ENCODE results near the gene CILP. TPM values are rescaled to one million over a fixed set of nuclear protein-coding genes. Genes with fewer than 3 reads are reported as not detected.

CILP gene
- total RNA-seq, 1 experiment from 2014 or later: 0.04 TPM

GRCh38 chr15:65258375-65259262, 47.3 kb upstream of the CILP start:
- Histone ChIP-seq H2AK5ac (ENCODE audit: insufficient read length, low read length) (no peak overlapping the region), H3K27ac (ENCODE audit: insufficient read length, low read depth, low read length) (no peak overlapping the region), H3K23ac (ENCODE audit: insufficient read length, low read depth, low read length) (no peak overlapping the region), H3K9ac (ENCODE audit: extremely low read depth, insufficient read length, low read length) (no peak overlapping the region), H2BK120ac (ENCODE audit: low read depth, low read length, poor library complexity, severe bottlenecking) (no peak overlapping the region), H3K9me3 (ENCODE audit: control insufficient read depth, low read depth, low read length) (no peaks in the 10 kb centered on the region), H3K4me2 (ENCODE audit: insufficient read depth, insufficient read length, low read length) (no peak overlapping the region), H3K79me2 (ENCODE audit: insufficient read depth, low read length) (no peaks in the 10 kb centered on the region), H2BK12ac (ENCODE audit: insufficient read length, low read depth, low read length) (no peak overlapping the region), H3K79me1 (ENCODE audit: insufficient read depth, low read depth, low read length, poor library complexity, severe bottlenecking) (no peaks in the 10 kb centered on the region), H3T11ph (ENCODE audit: low read length) (no peak overlapping the region), H2AFZ (ENCODE audit: low read length) (no peak overlapping the region), H2BK20ac (ENCODE audit: low read depth, low read length, poor library complexity, severe bottlenecking) (no peak overlapping the region), H3K14ac (ENCODE audit: insufficient read depth, low read length) (no peak overlapping the region), H2BK15ac (ENCODE audit: low read depth, low read length) (no peak overlapping the region), H3K4ac (ENCODE audit: low read depth, low read length) (no peak overlapping the region), H4K8ac (replicated peaks; ENCODE audit: insufficient read length, low read depth, low read length) (no peak overlapping the region), H3K4me1 (ENCODE audit: insufficient read depth, low read length) (no peaks in the 10 kb centered on the region), H4K91ac (ENCODE audit: insufficient read length, low read depth, low read length) (no peak overlapping the region), H3K18ac (ENCODE audit: insufficient read length, low read depth, low read length) (no peak overlapping the region), H3K27me3 (ENCODE audit: insufficient read depth, low read length) (no peaks in the 10 kb centered on the region), H3K56ac (ENCODE audit: insufficient read length, low read depth, low read length) (no peak overlapping the region), H2BK5ac (ENCODE audit: insufficient read length, low read length) (no peak overlapping the region), H4K5ac (ENCODE audit: insufficient read length, low read depth, low read length) (no peak overlapping the region), H4K20me1 (ENCODE audit: control insufficient read depth, insufficient read depth, insufficient read length) (no peaks in the 10 kb centered on the region), H3K23me2 (ENCODE audit: insufficient read length, low read depth, low read length, poor library complexity, severe bottlenecking) (no peaks in the 10 kb centered on the region)
- H3K4me1 Mint-ChIP-seq: peaks cover 14% of the 10 kb centered on the region in 2 experiments
- WGBS (ENCODE audit: extremely low coverage, insufficient read length, low lambda C conversion rate): no CpG with 5 or more reads among the region's 5 CpGs
- H3K9me3 Mint-ChIP-seq: no peaks in the 10 kb centered on the region
- H3K27ac Mint-ChIP-seq: no peak overlapping the region
- TF ChIP-seq CTCF (conservative IDR thresholded peaks at IDR 0.05): no peak
- H3K27me3 Mint-ChIP-seq (ENCODE audit: low read depth): no peaks in the 10 kb centered on the region
- DNase-seq: no peak
- H3K36me3 Mint-ChIP-seq (ENCODE audit: insufficient read depth in 1 of 3, low read depth in 3 of 3): peaks cover 0 to 22% (median 18%) of the 10 kb centered on the region in 3 experiments; a peak in 5 of 7 replicates
- H3K4me3 Mint-ChIP-seq: no peak overlapping the region

All from H9 (cell line).